ENCODE results near the gene SFTA2.

SFTA2 gene

GRCh38 chr6:30893001-30893591 lies 38.9 kb downstream of the SFTA2 start:
- in situ Hi-C loops (cut with MboI; ENCODE audit: low sequenced_read_pairs), result no loop called here

- in situ Hi-C loops (cut with MboI; ENCODE audit: low sequenced_read_pairs), result no loop called here
Observed at GRCh38 chr6:30891816-30892538, 40.0 kb downstream of the SFTA2 start.

GRCh38 chr6:30891450-30891723 lies 40.6 kb downstream of the SFTA2 start:
- in situ Hi-C loops (cut with MboI; ENCODE audit: low sequenced_read_pairs), result no loop called here

GRCh38 chr6:30890646-30891449 lies 41.1 kb downstream of the SFTA2 start:
- in situ Hi-C loops (cut with MboI; ENCODE audit: low sequenced_read_pairs), result no loop called here

DNA sequence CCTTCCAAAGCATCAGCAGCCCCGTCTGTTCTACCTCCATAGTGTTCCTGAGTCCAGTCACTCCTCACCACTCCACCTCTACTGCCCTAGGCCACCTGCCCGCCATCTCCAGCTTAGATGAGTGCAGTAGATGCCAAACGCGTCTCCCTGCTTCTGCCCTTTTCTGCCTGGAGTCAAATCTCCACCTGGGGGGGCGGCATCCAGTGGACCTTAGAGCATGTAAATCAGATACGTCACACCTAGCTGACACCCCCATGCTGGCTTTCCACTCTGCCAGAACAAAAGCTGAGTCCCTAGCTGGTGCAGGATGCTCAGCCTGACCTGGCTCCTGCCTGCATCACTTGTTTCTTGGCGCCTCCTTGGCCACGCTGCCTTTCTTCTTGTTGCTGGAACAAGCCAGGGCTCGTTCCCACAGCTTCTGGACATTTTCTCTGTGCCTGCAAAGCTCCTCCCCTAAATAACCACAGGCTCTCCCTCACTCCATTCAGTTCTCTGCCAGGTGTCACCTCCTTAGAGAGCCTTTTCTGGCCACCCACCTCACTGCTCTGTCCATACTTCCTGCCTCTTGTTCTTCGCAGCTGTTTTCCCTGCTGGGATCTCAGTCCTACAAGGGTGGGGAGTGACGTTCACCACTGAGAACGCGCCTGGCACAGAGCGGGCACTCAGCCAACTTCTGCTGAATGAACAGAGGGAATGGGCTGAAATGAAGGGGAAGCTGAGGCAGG lies 41.9 kb downstream of the SFTA2 start:
- in situ Hi-C loops (cut with MboI; ENCODE audit: low sequenced_read_pairs), result no loop called here

DNA sequence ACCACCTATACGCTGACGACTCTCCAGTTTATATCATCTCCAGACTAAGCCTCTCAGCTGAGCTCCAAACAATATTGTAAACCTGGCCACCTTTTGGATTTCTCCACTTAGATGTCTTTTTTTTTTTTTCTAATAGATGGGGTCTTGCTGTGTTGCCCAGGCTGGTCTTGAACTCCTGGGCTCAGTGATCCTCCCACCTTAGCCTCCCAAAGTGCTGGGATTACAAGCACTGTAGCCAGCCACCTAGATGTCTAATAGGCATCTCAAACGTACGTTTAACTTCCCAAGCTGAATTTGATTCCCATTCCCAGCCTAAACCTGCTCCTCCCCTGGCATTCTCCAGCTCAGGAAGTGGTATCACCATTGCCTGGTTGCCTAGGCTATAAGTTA lies 42.5 kb downstream of the SFTA2 start:
- in situ Hi-C loops (cut with MboI; ENCODE audit: low sequenced_read_pairs), result no loop called here

- in situ Hi-C loops (cut with MboI; ENCODE audit: low sequenced_read_pairs), result no loop called here
Observed at GRCh38 chr6:30888816-30889495, 43.0 kb downstream of the SFTA2 start.

DNA sequence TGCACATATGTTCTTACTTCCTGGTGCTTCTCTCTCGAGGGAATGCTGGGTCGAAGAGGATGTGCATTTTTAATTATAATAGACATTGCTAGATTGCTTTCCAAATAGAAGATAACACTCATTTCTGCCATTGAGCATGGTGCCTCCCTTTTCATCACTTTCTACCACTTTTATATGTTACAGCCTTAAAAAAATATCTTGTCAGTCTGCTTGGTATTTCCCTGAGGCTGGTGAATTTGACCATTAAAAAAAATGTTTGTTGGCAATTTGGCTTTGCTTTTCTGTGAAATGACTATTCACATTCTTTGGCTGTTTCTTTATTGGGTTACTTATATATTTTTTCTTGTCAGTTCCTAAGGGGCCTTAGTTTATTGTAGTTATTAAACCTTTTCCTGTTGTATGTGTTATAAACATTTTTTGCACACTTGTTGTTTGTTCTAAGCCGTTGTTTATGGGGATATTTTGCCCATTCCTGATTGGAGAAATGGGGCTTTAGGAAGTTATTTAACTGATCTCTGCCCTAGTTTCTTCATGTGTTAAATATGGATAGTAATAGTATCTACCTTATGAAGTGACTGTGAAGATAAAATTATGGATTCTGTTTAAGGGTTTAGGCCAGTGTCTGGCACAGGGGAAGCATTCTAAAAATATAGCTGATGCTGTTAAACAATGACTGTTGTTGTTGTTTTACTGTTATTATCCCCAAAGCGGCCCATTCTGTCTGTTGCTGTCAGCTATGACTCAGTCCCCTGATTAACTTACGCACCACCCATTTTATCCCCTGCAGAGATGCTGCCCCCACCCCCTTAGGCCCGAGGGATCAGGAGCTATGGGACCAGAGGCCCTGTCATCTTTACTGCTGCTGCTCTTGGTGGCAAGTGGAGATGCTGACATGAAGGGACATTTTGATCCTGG lies 43.8 kb downstream of the SFTA2 start:
- in situ Hi-C loops (cut with MboI; ENCODE audit: low sequenced_read_pairs), result no loop called here

- in situ Hi-C loops (cut with MboI; ENCODE audit: low sequenced_read_pairs), result no loop called here
Observed at GRCh38 chr6:30886897-30887255, 45.1 kb downstream of the SFTA2 start.

DNA sequence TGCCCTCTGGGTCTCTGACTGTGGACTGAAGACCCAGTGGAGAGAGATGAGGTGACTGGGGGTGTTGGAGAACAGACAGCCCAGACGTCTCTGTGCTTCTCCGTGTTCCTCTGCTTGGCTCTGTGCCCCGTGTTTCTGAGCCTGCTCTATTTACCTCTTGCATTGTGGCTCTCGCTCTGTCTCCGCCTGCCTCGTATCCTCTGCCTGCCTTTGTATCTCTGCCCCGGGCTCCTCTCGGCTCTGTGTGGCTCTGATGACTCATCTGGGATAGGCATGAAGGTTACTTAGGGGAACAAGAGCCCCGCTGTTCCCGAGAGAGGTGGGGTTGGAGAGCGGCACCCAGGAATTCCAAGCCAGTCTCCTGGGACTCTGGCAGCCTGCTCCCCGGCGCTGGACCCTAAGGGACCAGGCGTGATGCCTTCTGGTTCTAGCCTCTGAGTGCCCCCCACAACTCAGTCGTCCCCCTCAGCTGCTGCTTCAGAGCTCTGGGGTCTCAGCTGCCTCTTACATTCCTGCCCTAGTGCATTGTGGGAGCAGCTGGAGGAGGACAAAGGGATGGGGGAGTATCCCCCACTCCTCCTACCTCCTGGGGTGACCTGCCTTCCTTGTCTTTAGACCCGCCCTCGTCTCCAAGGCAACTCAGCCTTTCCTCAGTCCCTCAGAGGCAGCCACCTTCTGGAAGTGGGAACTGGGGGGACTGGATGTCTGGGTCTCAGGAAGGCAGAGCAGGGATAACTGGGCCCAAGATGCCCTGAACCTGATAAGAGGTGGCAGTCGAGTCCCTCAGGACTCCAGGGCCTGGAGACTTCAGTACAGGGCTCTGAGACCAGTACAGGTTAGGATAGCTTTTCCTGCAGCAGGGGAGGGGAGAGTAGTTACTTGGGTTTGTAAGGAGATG lies 45.7 kb downstream of the SFTA2 start:
- in situ Hi-C loops (cut with MboI; ENCODE audit: low sequenced_read_pairs), result no loop called here

DNA sequence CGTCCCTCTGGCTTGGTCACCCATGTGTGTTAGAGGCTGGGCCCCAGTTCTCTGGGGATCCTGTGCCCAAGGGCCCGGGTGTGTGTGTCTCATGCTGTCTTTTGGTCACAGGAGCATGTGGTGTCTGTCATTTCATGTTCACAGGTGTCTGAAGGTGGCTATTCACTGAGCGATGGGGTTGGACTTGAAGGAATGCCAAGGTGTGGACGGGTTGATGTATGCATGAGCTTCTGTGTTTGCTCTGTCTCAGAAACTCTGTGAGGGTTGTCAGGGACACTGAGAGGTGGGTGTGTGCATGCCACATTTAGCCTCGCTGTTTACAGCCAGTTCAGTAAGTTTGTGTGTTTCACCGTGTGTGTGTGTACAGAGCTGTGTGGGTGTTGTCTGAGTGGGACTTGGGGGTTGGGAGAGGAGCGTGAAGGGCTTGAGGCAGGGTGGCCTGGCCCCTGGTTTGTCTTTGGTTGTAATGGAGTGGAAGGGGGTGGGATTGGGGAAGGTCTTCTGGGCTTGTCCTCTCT lies 46.4 kb downstream of the SFTA2 start:
- in situ Hi-C loops (cut with MboI; ENCODE audit: low sequenced_read_pairs), result no loop called here

DNA sequence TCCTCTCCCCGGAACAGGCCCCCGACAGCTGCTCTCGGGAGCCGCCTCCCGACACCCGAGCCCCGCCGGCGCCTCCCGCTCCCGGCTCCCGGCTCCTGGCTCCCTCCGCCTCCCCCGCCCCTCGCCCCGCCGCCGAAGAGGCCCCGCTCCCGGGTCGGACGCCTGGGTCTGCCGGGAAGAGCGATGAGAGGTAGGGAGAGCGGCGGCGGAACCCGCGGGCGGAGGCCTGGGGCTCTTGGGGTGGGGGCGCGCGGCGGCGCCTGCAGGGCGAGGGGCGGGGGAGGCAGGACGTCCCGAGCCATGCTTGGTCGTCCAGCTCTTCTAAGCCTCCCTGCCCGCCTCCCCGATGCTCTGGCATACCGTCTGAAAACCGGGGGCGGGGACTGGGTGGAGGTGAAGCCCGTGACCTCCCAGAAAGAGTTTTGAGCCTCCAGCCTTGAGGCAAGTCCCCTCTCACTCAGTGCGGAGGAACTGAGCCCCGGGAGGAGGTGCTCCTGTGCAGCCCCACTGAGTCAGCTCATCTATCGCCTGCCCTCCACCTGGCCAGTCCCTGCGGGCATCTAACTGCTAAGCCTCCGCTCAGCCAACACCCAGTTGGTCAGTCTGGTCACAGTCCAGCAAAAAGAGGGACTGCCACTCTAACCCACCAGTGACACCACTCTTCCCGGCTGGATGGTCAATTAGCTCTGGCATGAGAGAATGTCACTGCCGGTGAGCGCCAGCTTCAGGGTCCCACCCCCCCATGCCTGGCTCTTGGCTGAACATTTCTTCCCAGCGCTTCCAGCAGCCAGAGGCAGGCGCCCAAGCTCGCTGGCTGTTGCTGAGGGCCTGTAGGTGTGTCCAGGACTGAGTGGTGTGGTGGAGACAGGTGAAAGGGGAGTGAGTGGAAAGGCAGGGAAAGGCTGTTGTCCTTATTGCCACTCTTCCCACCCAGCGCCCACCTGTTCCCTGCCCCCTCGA lies 47.2 kb downstream of the SFTA2 start:
- in situ Hi-C loops (cut with MboI; ENCODE audit: low sequenced_read_pairs), result no loop called here

GRCh38 chr6:30883685-30884520 lies 48.1 kb downstream of the SFTA2 start, which contains the start of gene DDR1:
TSS of gene DDR1 (plus strand) at chr6:30884519. CDS start at chr6:30888730, 4,211 bp downstream.
- in situ Hi-C loops (cut with MboI; ENCODE audit: low sequenced_read_pairs), result no loop called here

DNA sequence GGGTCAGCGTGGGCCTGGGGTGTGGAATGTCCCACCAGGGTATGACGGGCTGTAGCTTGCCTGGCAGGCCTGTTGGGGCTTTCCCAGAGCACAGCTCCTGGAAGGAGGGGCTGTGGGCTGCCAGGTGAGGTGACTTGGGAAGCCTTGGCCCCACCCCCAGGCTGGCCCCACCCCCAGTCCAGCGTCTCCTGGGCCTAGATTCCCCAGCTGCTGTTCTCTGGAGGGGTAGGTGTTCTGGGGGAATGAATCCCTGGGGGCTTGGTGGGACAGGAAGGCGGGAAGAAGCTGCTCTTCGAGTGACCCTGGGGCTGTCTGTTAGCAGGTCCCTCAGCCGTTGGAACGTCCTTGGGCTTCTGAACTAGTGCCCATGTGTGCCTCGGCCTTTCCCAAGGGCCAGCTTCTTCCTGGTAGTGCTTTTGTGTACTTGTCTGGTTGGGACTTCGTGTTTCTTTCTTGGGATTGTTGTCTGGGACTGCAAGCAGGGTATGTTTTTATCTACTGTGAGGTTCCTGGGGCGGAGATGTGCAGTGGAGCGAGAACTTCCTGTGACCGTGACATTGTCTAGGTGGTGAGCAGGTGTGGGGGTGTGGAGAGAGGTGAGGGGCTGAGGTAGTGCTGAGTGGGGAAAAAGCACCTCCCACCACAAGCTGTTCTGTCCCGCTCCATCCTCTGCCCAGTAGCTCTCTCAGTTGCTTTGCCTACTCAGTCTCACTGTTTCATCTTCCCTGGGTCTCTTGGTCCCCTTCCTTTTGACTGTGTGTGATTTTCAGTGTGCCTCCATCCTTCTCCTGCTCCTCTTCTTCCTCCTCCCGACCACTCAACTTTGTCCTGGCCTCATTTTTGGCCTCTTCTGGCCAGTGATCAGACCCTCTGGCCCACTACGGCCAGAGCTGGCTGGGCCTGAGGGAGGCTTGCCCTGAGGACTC lies 48.9 kb downstream of the SFTA2 start:
- in situ Hi-C loops (cut with MboI; ENCODE audit: low sequenced_read_pairs), result no loop called here

GRCh38 chr6:30882204-30882758 lies 49.7 kb downstream of the SFTA2 start:
- in situ Hi-C loops (cut with MboI; ENCODE audit: low sequenced_read_pairs), result no loop called here
